ENCODE measurements around the gene WWOX. TPM values are rescaled to one million over a fixed set of nuclear protein-coding genes. Genes with fewer than 3 reads are reported as not detected.

WWOX gene
- total and polyA plus RNA-seq, 2 donors (not counting 3 experiments of a cell fraction or from before 2014, with no cell fraction given): 6.2 to 12.5 TPM

DNA sequence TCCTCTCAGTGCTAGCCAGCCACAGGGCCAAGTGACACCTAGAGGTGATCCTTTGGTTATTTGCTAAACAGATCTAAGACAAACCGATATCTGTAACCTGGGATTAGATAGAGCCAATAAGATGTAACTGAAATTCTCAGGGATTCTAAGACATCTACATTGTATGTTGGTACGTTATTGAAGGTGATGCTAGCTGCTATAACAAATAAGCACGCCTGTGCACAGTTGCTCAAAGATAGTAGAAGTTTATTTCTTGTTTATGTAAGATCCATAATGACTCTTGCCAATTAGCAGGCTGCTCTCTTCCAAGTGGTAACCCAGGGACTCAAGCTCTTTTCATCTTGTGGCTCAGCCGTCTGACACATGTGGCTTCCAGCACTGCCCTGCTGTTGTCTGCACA is 370.3 kb downstream of the WWOX start:
- dilution Hi-C loops (cut with MboI; ENCODE audit: extremely low pct_ligation_motif_present, low sequenced_read_pairs): no loop called here
- DNase-seq (ENCODE audit: low read depth, low spot score): no peak
- no TSS peak for BruUV-seq (replicated peaks)
- Histone ChIP-seq H3K36me3 (ENCODE audit: control insufficient read depth in 2 of 2, extremely low read depth in 1 of 2, insufficient read depth in 2 of 2, low read length in 2 of 2) (no peaks in the 10 kb centered on the region), H3K27me3 (ENCODE audit: control insufficient read depth in 2 of 2, insufficient read depth in 2 of 2, low read length in 2 of 2) (no peaks in the 10 kb centered on the region), H3K4me3 (replicated peaks in 1 of 3; ENCODE audit: insufficient read depth in 1 of 3, low read depth in 1 of 3, low read length in 3 of 3) (no peak overlapping the region), H4K20me1 (replicated peaks; ENCODE audit: control insufficient read depth, extremely low read depth, insufficient read depth, low read length) (no peaks in the 10 kb centered on the region), H3K27ac (ENCODE audit: insufficient read depth, low read depth, low read length) (no peak overlapping the region), H2AFZ (ENCODE audit: low read depth, low read length) (no peak overlapping the region), H3K79me2 (ENCODE audit: control insufficient read depth, insufficient read depth, low read length) (no peaks in the 10 kb centered on the region), H3K9ac (replicated peaks; ENCODE audit: extremely low read depth, insufficient read depth, low read length) (no peak overlapping the region), H3K9me3 (replicated peaks; ENCODE audit: control insufficient read depth, insufficient read depth, low read length) (no peaks in the 10 kb centered on the region), H3K9me1 (replicated peaks; ENCODE audit: control insufficient read depth, extremely low read depth, insufficient read depth, low read length) (no peaks in the 10 kb centered on the region), H3K4me2 (ENCODE audit: insufficient read depth, low read length) (no peak overlapping the region), H3K4me1 (ENCODE audit: control insufficient read depth, extremely low read depth, insufficient read depth, low read length) (no peaks in the 10 kb centered on the region)
- TF ChIP-seq POLR2A (IDR thresholded peaks at IDR 0.05; ENCODE audit: low read depth, low read length) (no peak), POLR2AphosphoS5 (IDR thresholded peaks at IDR 0.05; ENCODE audit: insufficient read depth, low read depth, low read length) (no peak), EZH2 (IDR thresholded peaks at IDR 0.05; ENCODE audit: borderline replicate concordance, low read depth, low read length, severe bottlenecking) (no peak), JUN (IDR thresholded peaks at IDR 0.05; ENCODE audit: borderline replicate concordance, insufficient read depth, insufficient read length, low read depth) (no peak), GATA2 (IDR thresholded peaks at IDR 0.05; ENCODE audit: insufficient read depth, insufficient read length, low read depth, low read length) (no peak), FOS (IDR thresholded peaks at IDR 0.05; ENCODE audit: borderline replicate concordance, insufficient read depth, low read length) (no peak), MYC (IDR thresholded peaks at IDR 0.05; ENCODE audit: low read depth, low read length) (no peak)
- TF ChIP-seq, protein P1, sequence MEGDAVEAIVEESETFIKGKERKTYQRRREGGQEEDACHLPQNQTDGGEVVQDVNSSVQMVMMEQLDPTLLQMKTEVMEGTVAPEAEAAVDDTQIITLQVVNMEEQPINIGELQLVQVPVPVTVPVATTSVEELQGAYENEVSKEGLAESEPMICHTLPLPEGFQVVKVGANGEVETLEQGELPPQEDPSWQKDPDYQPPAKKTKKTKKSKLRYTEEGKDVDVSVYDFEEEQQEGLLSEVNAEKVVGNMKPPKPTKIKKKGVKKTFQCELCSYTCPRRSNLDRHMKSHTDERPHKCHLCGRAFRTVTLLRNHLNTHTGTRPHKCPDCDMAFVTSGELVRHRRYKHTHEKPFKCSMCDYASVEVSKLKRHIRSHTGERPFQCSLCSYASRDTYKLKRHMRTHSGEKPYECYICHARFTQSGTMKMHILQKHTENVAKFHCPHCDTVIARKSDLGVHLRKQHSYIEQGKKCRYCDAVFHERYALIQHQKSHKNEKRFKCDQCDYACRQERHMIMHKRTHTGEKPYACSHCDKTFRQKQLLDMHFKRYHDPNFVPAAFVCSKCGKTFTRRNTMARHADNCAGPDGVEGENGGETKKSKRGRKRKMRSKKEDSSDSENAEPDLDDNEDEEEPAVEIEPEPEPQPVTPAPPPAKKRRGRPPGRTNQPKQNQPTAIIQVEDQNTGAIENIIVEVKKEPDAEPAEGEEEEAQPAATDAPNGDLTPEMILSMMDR (IDR thresholded peaks at IDR 0.05; ENCODE audit: extremely low read depth in 1 of 2, insufficient read depth in 1 of 2, low read depth in 1 of 2, low read length in 2 of 2): no peak
- TF ChIP-seq, protein P2, sequence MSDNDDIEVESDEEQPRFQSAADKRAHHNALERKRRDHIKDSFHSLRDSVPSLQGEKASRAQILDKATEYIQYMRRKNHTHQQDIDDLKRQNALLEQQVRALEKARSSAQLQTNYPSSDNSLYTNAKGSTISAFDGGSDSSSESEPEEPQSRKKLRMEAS (IDR thresholded peaks at IDR 0.05; ENCODE audit: insufficient read depth, insufficient read length): no peak
- intact Hi-C loops (cut with micrococcal nuclease): no loop called here
- ChIA-PET POLR2A (no interaction called here), CTCF (no interaction called here)
- FAIRE-seq: no peak
